HG03280 (cell line): ENCODE measurements around the gene MCFD2.
"Not testable (repeated sequence)": the region's sequence is repeated elsewhere in the genome, so short reads cannot be mapped to it uniquely, and the experiment has no call there.

Experiments used
- ATAC-seq: cut with Tn5 transposase; IDR thresholded peaks from one replicate; pipeline ENCODE4 v1.9.1; 2021; ENCODE audit warnings: mild to moderate bottlenecking, moderate library complexity; ENCODE audit not compliant: unreplicated experiment

The MCFD2 gene

GRCh38 chr2:46904908-46905678 is 10.5 kb downstream of the MCFD2 start:
- not testable (repeated sequence) for ATAC-seq

DNA sequence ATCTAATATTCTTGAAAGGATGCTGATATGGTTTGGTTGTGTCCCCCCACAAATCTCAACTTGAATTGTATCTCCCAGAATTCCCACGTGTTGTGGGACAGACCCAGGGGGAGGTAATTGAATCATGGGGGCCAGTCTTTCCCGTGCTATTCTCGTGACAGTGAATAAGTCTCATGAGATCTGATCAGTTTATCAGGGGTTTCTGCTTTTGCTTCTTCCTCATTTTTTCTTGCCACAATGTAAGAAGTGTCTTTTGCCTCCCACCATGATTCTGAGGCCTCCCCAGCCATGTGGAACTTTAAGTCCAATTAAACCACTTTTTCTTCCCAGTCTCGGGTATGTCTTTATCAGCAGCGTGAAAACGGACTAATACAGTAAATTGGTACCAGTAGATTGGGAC is 12.6 kb downstream of the MCFD2 start:
- ATAC-seq, result not testable (repeated sequence)

DNA sequence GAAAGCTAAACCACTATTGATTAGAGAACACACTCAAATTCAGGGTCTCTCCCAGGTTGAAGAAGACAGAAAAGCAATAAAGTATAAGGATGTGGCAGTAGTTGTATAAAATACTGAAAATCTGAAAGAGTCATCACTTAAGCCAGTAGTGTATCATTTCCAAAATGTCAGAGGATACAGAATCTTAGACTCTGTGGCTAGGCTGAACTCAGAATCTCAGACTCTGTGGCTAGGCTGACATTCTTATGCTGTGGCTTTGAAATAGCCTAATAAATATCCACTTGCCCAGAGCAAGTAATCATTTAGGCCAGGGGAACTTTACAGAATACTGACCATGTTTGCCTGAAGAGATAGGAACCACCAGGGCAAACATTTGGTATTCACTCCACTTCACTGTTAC is 13.1 kb downstream of the MCFD2 start:
- ATAC-seq, result no peak

DNA sequence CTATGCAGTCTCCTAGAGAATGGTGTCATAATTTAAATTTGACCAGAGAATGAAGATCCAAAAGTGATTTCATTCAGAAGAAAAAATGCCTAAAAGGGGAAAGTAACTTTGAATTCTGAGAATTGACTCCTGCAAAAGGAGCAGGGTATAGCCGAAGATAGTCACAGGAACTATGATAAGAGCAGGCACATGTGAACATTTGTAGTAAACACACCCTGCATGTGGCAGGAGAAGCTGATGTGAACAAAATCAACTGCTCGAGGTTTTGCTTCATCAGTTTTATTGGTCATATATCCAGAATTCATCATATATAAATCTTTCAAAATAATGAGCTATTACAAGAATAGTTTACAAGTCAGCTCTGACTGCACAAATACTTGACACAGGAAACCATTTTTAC is 14.0 kb downstream of the MCFD2 start:
- ATAC-seq, result no peak

GRCh38 chr2:46900381-46900780 is 15.2 kb downstream of the MCFD2 start:
- ATAC-seq, result no peak

- ATAC-seq, result no peak
These were observed 16.6 kb downstream of the MCFD2 start for GRCh38 chr2:46899053-46899452.

DNA sequence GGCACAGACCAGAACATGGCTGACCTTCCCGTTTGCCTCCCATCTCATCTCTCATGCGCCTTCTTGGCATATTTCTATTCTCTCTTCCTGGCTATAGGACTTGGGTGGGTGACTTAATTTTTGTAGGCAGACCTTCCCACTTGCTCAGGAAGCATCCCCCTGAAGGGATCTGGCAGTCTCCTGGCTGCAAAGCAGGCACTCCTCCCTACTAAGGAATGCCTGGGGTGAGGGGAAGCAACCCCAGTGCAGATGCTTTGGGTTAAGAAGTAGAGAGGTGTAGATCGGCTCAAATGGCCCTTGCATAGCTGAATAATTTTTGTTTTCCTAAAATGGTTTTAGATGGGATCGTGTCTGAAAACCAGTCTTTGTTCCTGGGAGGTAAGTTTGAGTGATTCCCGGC is 17.6 kb downstream of the MCFD2 start:
- no peak for ATAC-seq

DNA sequence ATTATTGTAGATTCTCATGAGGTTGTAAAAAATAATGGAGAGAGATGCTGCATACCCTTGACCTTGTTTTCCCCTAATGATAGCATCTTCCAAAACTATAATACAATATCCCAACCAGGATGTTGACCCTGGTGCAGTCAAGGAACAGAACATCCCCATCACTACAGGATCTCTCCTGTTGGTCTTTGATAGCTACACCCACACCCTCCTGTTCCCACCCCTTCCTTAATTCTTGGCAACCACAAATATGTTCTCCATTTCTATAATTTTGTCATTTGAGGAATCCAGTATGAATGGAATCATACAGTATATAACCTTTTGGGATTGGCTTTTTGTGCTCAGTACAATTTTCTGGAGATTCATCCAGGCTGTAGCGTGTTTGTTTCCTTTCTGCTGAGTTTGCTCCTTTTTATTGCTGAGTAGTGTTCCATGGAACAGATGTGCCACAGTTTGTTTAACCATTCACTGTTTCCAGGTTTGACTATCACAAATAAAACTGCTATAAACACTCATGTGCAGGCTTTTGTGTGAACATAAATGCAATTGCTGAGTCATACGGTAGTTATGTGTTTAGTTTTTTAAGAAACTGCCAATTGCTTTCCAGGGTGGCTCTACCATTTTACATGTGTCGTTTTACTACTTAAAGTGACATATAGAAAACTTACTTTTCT is 22.2 kb downstream of the MCFD2 start:
- no peak for ATAC-seq

DNA sequence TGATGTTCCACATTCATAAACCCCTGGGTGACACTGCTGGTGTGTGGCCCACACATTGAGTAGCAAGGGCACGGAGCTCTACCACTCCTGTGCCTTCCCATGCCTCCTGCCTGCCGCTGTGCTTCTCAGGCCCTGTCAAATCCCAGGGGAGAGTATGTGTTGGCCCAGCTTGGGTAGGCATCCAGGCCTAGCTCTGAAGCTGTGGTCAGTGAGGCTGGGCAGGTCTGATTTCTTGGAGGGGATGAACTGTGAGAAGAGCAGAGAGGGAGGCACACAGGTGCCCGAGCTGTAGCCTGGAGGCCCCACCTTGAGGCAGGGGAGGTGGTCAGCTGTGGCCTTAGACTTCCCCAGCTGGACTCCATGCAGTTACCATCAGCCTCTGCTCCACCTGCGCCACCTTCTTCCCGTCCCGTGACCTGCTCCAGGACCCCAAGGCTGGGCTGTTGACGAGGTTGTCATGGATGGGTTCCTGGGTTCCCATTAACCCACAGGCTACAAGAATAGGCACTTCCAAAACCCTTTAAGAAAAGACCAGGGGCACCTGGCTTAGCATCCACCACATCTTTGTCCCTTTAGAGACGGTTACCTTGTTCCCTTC is 23.6 kb downstream of the MCFD2 start:
- ATAC-seq, result no peak

DNA sequence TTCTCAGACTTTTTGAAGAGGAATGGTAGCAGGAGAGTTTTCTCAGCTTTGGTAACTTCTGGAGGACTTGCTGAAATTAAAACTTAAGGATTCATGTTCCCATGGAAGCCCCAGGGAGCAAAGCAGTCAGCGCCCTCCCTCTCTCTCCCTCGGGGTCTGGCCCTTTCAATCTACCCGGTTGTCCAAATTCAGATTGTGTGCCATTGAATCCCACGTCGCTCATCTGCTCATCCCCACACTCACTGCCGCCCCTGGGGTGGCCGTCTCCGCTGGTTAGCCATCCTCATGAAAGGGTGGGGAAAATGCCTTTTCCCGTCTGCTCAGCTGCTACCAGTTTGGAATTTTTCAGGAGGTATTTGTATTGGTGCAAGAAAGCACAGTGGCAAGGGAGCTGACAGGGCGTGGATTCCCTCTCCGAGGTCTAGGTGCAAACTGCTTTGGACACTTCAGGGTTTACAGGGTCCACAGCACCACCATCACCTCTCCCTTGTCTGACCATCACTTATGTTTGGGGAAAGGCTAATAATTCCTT is 27.1 kb downstream of the MCFD2 start:
- ATAC-seq, result no peak

GRCh38 chr2:46887028-46887885 is 28.3 kb downstream of the MCFD2 start:
- no peak for ATAC-seq

GRCh38 chr2:46886268-46887027 is 29.2 kb downstream of the MCFD2 start:
- no peak for ATAC-seq

GRCh38 chr2:46885376-46885775 is 30.2 kb downstream of the MCFD2 start:
- ATAC-seq, result no peak

DNA sequence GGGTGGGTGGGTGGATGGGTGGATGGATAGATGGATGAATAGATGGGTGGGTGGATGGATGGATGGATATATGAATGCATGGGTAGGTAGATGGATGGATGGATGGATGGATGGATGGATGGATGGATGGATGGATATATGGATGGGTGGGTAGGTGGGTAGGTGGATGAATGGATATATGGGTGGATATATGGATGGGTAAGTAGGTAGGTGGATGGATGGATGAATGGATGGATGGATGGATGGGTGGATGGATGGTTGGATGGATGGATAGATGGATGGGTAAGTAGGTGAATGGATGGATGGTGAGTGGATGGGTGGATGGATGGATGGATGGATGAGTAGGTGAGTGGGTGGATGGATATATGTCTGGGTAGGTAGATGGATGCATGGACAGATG is 36.1 kb downstream of the MCFD2 start:
- no peak for ATAC-seq

- no peak for ATAC-seq
These were observed 36.7 kb downstream of the MCFD2 start for GRCh38 chr2:46878886-46879285.

- ATAC-seq, result no peak
These were observed 37.2 kb downstream of the MCFD2 start for GRCh38 chr2:46878240-46878877.

DNA sequence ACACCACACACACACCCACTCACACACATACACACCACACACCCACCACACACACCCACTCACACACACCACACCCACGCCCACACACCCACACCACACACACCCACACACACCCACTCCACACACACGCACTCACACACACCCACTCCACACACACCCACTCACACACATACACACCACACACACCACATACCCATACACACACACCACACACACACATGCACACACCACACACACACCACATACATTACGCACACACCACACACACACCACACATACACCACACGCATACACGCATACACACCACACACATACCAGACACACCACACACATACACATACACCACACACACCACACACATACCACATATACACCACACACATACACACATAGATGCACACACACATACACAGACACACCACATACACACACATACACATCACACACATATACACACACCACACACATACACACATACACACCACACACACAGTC is 37.9 kb downstream of the MCFD2 start:
- no peak for ATAC-seq

- ATAC-seq, result no peak
These were observed 38.7 kb downstream of the MCFD2 start for GRCh38 chr2:46876741-46877384.
